22Rv1 (cell line): ENCODE measurements around the gene PACSIN3.

ENCODE experiments used
- CTCF ChIP-seq: fragments of 450-650 bp; IDR thresholded peaks from 2 replicates; pipeline ENCODE4 v1.5.1; 2017; ENCODE audit warnings: mild to moderate bottlenecking
- ZFX ChIP-seq: fragments of 450-650 bp; IDR thresholded peaks from 2 replicates; pipeline ENCODE4 v1.6.1; 2017; ENCODE audit warnings: antibody characterized with exemption, borderline replicate concordance

GRCh38 chr11:47131136-47131535 is 55.1 kb downstream of the PACSIN3 start:
- no peak for TF ChIP-seq CTCF
- TF ChIP-seq ZFX: no peak
